Osteocyte (in vitro differentiated cells): ENCODE measurements around the gene EBF3. TPM values are rescaled to one million over a fixed set of nuclear protein-coding genes. Genes with fewer than 3 reads are reported as not detected.

Experiments
- DNase-seq: peaks from one replicate; pipeline ENCODE4 v3.0.0; 2021; ENCODE audit warnings: mixed read lengths; ENCODE audit not compliant: unreplicated experiment; ENCODE audit errors: extremely low spot score
- H3K27ac Mint-ChIP-seq: one replicate; pipeline ENCODE4 v1.8.0; 2021; ENCODE audit warnings: mild to moderate bottlenecking, mixed read lengths; ENCODE audit not compliant: unreplicated experiment
- H3K27me3 Mint-ChIP-seq: one replicate; pipeline ENCODE4 v1.8.0; 2021; ENCODE audit warnings: mixed read lengths; ENCODE audit not compliant: unreplicated experiment
- H3K36me3 Mint-ChIP-seq: one replicate; pipeline ENCODE4 v1.8.0; 2021; ENCODE audit warnings: mixed read lengths; ENCODE audit not compliant: unreplicated experiment
- H3K4me1 Mint-ChIP-seq: one replicate; pipeline ENCODE4 v1.8.0; 2021; ENCODE audit warnings: mixed read lengths; ENCODE audit not compliant: unreplicated experiment
- H3K4me3 Mint-ChIP-seq: one replicate; pipeline ENCODE4 v1.8.0; 2021; ENCODE audit warnings: mild to moderate bottlenecking, moderate library complexity, mixed read lengths; ENCODE audit not compliant: unreplicated experiment
- H3K9me3 Mint-ChIP-seq: one replicate; pipeline ENCODE4 v1.8.0; 2021; ENCODE audit warnings: mixed read lengths; ENCODE audit not compliant: unreplicated experiment
- total RNA-seq: library from RNA; stranded (reverse); gene quantifications from 2 replicates; pipeline ENCODE4 v1.2.1, GENCODE V29; 2021
- TF ChIP-seq, protein P1 (sequence below): fragments of 200-600 bp; sonication (generic); IDR thresholded peaks from 2 replicates; pipeline ENCODE4 v1.5.0; 2021; ENCODE audit warnings: antibody characterized with exemption, mild to moderate bottlenecking, moderate library complexity

The EBF3 gene
- total RNA-seq, 1 donor from 2014 or later, result 0.59 TPM

GRCh38 chr10:129951970-129952265, 12.2 kb downstream of the EBF3 start:
- Mint-ChIP-seq H3K4me3 (no peak overlapping the region), H3K27me3 (peaks cover 47% of the 10 kb centered on the region), H3K27ac (no peak overlapping the region), H3K9me3 (no peaks in the 10 kb centered on the region), H3K36me3 (no peaks in the 10 kb centered on the region), H3K4me1 (peaks cover 5% of the 10 kb centered on the region)
- no peak for DNase-seq
- TF ChIP-seq, protein P1, sequence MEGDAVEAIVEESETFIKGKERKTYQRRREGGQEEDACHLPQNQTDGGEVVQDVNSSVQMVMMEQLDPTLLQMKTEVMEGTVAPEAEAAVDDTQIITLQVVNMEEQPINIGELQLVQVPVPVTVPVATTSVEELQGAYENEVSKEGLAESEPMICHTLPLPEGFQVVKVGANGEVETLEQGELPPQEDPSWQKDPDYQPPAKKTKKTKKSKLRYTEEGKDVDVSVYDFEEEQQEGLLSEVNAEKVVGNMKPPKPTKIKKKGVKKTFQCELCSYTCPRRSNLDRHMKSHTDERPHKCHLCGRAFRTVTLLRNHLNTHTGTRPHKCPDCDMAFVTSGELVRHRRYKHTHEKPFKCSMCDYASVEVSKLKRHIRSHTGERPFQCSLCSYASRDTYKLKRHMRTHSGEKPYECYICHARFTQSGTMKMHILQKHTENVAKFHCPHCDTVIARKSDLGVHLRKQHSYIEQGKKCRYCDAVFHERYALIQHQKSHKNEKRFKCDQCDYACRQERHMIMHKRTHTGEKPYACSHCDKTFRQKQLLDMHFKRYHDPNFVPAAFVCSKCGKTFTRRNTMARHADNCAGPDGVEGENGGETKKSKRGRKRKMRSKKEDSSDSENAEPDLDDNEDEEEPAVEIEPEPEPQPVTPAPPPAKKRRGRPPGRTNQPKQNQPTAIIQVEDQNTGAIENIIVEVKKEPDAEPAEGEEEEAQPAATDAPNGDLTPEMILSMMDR, result no peak

DNA sequence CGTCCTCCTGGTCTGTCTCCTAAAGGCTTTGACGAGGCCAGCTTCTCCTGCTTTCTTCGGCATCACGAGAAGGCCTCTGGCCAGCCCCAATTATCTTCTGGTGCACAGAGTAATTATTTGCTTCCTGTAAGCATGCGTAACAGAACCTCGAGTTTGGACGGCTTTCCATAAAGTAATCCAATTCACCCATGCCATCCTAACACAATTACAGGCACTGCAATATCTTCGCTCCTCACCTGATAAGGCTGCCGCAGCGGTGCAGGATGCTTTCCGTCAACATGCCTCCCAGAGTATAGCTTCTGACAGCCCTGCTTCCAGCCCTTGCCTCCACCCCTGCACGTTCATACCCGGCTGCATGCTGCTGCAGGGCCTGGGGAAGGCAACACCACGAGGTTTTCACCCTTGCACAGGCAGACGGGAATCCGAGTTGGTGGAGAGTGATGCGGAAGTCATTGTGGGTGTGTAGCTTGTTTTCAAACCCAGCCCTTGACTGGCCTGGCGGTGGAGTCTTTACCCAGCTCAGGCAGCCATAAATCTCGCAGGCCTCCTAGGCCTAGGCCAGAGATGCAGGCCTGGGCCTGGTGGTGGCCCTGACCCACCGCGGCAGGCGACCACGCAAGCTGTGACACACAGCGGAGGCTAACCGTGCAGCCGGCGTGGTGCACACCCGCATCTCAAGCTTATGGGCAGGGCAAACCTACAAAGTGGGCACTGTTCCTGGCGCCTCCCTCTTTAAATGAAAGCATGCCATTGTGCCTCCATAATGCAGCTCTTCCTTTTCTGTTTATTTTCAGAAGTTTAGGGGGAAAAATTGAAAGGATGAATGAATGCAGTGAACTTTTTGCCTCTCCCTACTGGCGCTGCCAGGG, 12.7 kb downstream of the EBF3 start:
- H3K27me3 Mint-ChIP-seq, result peaks cover 41% of the 10 kb centered on the region
- H3K9me3 Mint-ChIP-seq, result no peaks in the 10 kb centered on the region
- no peak overlapping the region for H3K4me3 Mint-ChIP-seq
- no peak for DNase-seq
- TF ChIP-seq, protein P1, result no peak
- H3K4me1 Mint-ChIP-seq, result peaks cover 5% of the 10 kb centered on the region
- no peaks in the 10 kb centered on the region for H3K36me3 Mint-ChIP-seq
- H3K27ac Mint-ChIP-seq, result no peak overlapping the region

DNA sequence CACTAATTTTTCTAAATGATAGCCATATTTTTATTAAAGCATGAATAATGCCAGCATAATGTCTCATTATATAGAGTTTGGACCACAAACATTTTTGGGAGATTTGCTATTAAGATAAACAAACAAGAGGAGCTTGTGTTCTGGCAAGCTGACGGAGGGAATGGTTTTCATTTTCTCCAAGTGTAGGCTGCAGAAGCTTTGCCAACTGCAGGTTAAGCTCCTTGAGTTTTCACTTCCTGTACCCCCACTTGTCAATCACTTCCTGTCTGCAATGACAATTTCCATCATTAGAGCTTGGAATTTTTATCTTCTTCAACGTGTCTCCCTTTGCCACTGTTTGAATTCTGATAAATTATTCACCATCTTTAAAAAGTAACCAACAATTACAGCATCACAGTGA, 13.4 kb downstream of the EBF3 start:
- Mint-ChIP-seq H3K9me3 (no peaks in the 10 kb centered on the region), H3K27me3 (peaks cover 34% of the 10 kb centered on the region), H3K4me3 (no peak overlapping the region), H3K27ac (no peak overlapping the region), H3K4me1 (peaks cover 5% of the 10 kb centered on the region), H3K36me3 (no peaks in the 10 kb centered on the region)
- DNase-seq, result no peak
- TF ChIP-seq, protein P1, result no peak

- Mint-ChIP-seq H3K27ac (no peak overlapping the region), H3K9me3 (no peaks in the 10 kb centered on the region), H3K4me3 (peak overlapping the region; percentile 50), H3K27me3 (peaks cover 30% of the 10 kb centered on the region), H3K4me1 (peaks cover 5% of the 10 kb centered on the region), H3K36me3 (no peaks in the 10 kb centered on the region)
- TF ChIP-seq, protein P1, result no peak
- DNase-seq, result no peak
Observed at GRCh38 chr10:129949891-129950291, 14.2 kb downstream of the EBF3 start.

GRCh38 chr10:129949411-129949810, 14.7 kb downstream of the EBF3 start:
- no peak for DNase-seq
- H3K4me1 Mint-ChIP-seq, result peaks cover 5% of the 10 kb centered on the region

More at GRCh38 chr10:129949411-129949810, 14.7 kb downstream of the EBF3 start:
- Mint-ChIP-seq H3K9me3 (no peaks in the 10 kb centered on the region), H3K27ac (no peak overlapping the region), H3K27me3 (peaks cover 25% of the 10 kb centered on the region), H3K4me3 (no peak overlapping the region), H3K36me3 (no peaks in the 10 kb centered on the region)
- TF ChIP-seq, protein P1, result no peak
